ENCODE measurements around the gene BTBD16. TPM values are rescaled to one million over a fixed set of nuclear protein-coding genes. Genes with fewer than 3 reads are reported as not detected.

BTBD16 gene
- total RNA-seq = not detected

GRCh38 chr10:122271076-122271475 lies at the start of gene BTBD16:
Gene BTBD16, plus strand, starts transcription at chr10:122271296. Its CDS starts 3,786 bp downstream, at chr10:122275082.
- Mint-ChIP-seq H3K27me3 (peaks cover 8% of the 10 kb centered on the region), H3K4me1 (peaks cover 1% of the 10 kb centered on the region), H3K36me3 (no peaks in the 10 kb centered on the region), H3K4me3 (no peak within 1 kb of the TSS), H3K9me3 (no peaks in the 10 kb centered on the region), H3K27ac (no peak within 1 kb of the TSS)
- ATAC-seq (ENCODE audit: low read depth) = no peak
- POLR2A ChIA-PET = no interaction called here
- DNase-seq = no peak

DNA sequence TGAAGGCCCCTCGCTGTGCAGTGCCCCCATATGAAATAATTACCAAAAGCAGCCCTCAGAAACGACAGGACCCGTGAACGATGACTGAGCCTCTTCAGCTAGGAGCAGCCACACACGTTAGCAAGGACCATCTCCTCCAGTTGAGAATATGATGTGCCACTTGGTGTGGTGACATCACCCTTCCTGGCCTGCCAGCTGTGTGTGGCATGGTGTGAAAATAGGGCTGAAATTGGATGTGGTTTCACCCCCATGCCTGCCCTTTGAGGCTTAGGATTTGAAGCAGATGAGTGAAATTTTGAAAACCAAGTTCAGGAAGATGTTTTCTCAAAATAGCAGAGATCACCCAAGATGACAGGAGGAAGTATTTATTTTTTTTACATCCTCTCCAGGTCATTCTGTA lies 49.1 kb upstream of the BTBD16 start:
- H3K27me3 Mint-ChIP-seq = peaks cover 18% of the 10 kb centered on the region

GRCh38 chr10:122222638-122223037 lies 48.5 kb upstream of the BTBD16 start:
- DNase-seq (no peak), ATAC-seq (ENCODE audit: low read depth) (no peak)
- H3K36me3 Mint-ChIP-seq = no peaks in the 10 kb centered on the region
- H3K27me3 Mint-ChIP-seq = peaks cover 16% of the 10 kb centered on the region
- POLR2A ChIA-PET = no interaction called here
- H3K4me1 Mint-ChIP-seq = peaks cover 3% of the 10 kb centered on the region
- no peak overlapping the region for H3K27ac Mint-ChIP-seq
- no peaks in the 10 kb centered on the region for H3K9me3 Mint-ChIP-seq
- no peak overlapping the region for H3K4me3 Mint-ChIP-seq

More for the DNA sequence above, 49.1 kb upstream of the BTBD16 start:
- Mint-ChIP-seq H3K36me3 (no peaks in the 10 kb centered on the region), H3K4me1 (peaks cover 3% of the 10 kb centered on the region), H3K27ac (no peak overlapping the region), H3K4me3 (no peak overlapping the region), H3K9me3 (no peaks in the 10 kb centered on the region)
- no peak for DNase-seq
- POLR2A ChIA-PET = no interaction called here
- ATAC-seq (ENCODE audit: low read depth) = no peak

DNA sequence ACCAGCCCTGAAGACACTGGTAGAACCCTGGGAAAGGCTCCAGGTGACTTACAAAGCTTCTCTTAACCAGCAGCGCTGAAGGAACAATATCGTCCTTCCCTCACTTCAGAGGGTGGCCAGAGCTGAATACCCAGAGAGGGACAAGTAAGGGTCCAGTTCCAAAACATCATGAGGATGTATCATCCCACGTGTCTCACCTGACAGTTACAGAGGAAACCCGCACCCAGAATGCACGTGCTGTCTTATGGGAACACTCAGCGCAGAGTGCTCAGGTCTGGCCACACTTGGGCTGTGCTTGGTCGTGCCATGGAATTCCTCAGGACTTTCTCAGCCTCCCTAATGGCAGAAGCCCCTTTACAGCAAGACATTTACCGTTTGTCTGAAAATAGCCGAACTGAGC lies 46.9 kb upstream of the BTBD16 start:
- Mint-ChIP-seq H3K36me3 (no peaks in the 10 kb centered on the region), H3K27me3 (peaks cover 16% of the 10 kb centered on the region)

GRCh38 chr10:122225330-122225729 lies 45.8 kb upstream of the BTBD16 start:
- Mint-ChIP-seq H3K4me3 (no peak overlapping the region), H3K27ac (no peak overlapping the region), H3K27me3 (peaks cover 16% of the 10 kb centered on the region), H3K36me3 (no peaks in the 10 kb centered on the region), H3K9me3 (no peaks in the 10 kb centered on the region), H3K4me1 (peaks cover 3% of the 10 kb centered on the region)
- DNase-seq (no peak), ATAC-seq (ENCODE audit: low read depth) (no peak)
- POLR2A ChIA-PET = no interaction called here

More for the DNA sequence above, 46.9 kb upstream of the BTBD16 start:
- POLR2A ChIA-PET = no interaction called here
- no peak for ATAC-seq (ENCODE audit: low read depth)
- Mint-ChIP-seq H3K27ac (no peak overlapping the region), H3K4me1 (peaks cover 3% of the 10 kb centered on the region), H3K4me3 (no peak overlapping the region), H3K9me3 (no peaks in the 10 kb centered on the region)
- DNase-seq = no peak

GRCh38 chr10:122227754-122228153 lies 43.3 kb upstream of the BTBD16 start:
- Mint-ChIP-seq H3K27ac (no peak overlapping the region), H3K4me3 (no peak overlapping the region), H3K9me3 (no peaks in the 10 kb centered on the region), H3K4me1 (peaks cover 1% of the 10 kb centered on the region), H3K36me3 (no peaks in the 10 kb centered on the region), H3K27me3 (peaks cover 14% of the 10 kb centered on the region)
- POLR2A ChIA-PET = no interaction called here
- DNase-seq = no peak
- ATAC-seq (ENCODE audit: low read depth) = no peak

GRCh38 chr10:122229666-122230065 lies 41.4 kb upstream of the BTBD16 start:
- DNase-seq (no peak), ATAC-seq (ENCODE audit: low read depth) (no peak)
- Mint-ChIP-seq H3K4me3 (no peak overlapping the region), H3K36me3 (no peaks in the 10 kb centered on the region), H3K9me3 (no peaks in the 10 kb centered on the region), H3K27ac (no peak overlapping the region), H3K27me3 (peaks cover 7% of the 10 kb centered on the region), H3K4me1 (peaks cover 1% of the 10 kb centered on the region)
- POLR2A ChIA-PET = no interaction called here

DNA sequence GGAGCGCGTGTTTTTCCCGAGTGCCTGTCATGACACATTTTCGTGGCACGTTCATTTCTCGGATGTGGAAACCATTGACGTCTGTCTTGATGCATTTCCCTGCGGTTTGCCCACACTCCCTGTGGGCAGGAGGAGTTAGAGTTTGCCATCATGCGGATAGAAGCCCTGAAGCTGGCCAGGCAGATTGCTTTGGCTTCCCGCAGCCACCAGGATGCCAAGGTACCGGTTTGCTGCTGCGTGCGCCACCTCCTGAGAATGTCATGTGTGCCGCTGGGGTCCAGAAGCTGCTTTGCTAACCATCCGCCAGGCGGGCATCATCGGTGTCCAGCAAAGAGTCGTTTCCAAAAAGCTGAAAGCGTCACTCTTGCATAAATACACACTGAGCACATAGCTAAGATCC lies 40.9 kb upstream of the BTBD16 start:
- Mint-ChIP-seq H3K9me3 (no peaks in the 10 kb centered on the region), H3K27me3 (peaks cover 2% of the 10 kb centered on the region), H3K4me3 (no peak overlapping the region), H3K4me1 (peaks cover 1% of the 10 kb centered on the region), H3K27ac (no peak overlapping the region), H3K36me3 (no peaks in the 10 kb centered on the region)
- DNase-seq (no peak), ATAC-seq (ENCODE audit: low read depth) (no peak)
- POLR2A ChIA-PET = no interaction called here

DNA sequence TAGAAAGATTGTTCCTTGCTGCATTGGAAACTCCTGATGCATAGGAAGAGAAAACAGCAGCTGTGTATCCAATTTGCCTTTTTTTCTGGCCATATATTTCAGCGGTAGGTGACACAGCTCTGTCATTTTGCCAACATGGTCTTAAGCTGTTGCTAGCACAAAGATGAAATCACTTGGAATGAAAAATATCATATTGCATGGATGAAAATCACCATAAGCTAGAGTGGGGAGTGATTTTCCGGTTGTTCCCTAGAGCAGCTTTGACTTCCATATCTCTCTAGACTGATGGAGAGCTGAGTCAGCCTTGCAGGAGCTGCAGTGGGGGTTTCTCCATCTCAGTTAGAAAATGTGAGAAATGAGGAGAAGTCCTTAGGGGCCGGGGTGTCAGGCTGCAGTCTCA lies 38.3 kb upstream of the BTBD16 start:
- POLR2A ChIA-PET = no interaction called here
- Mint-ChIP-seq H3K4me1 (no peaks in the 10 kb centered on the region), H3K36me3 (no peaks in the 10 kb centered on the region), H3K9me3 (no peaks in the 10 kb centered on the region), H3K4me3 (no peak overlapping the region), H3K27ac (no peak overlapping the region), H3K27me3 (peaks cover 4% of the 10 kb centered on the region)
- no peak for ATAC-seq (ENCODE audit: low read depth)
- DNase-seq = no peak

DNA sequence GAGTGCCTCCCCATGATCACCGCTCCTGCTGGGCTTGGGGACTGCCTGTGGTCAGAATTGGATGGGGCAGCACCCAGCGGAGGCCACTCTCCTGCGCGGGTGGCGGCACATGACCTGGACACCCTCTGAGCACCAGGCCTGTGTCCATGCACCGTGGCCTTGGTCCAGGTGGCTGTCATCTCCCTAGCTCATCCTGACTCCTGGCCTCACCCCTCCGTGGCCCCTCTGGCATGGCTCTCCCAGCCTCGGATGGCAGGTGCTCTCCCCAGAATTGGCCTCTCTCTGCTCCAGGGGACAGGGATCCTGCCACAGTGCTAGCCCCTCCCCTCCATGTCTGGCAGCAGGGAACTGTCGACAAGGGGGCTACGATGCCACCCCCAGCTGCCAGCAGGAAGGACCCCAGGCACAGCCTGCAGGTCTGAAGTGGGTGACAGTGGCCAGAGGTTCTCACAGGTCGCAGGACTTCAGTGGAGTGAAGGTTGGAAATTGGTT lies 37.2 kb upstream of the BTBD16 start:
- POLR2A ChIA-PET = no interaction called here
- no peak for DNase-seq
- no peaks in the 10 kb centered on the region for H3K36me3 Mint-ChIP-seq
- no peaks in the 10 kb centered on the region for H3K4me1 Mint-ChIP-seq
- peaks cover 4% of the 10 kb centered on the region for H3K27me3 Mint-ChIP-seq
- H3K27ac Mint-ChIP-seq = no peak overlapping the region
- no peaks in the 10 kb centered on the region for H3K9me3 Mint-ChIP-seq
- no peak for ATAC-seq (ENCODE audit: low read depth)
- no peak overlapping the region for H3K4me3 Mint-ChIP-seq

DNA sequence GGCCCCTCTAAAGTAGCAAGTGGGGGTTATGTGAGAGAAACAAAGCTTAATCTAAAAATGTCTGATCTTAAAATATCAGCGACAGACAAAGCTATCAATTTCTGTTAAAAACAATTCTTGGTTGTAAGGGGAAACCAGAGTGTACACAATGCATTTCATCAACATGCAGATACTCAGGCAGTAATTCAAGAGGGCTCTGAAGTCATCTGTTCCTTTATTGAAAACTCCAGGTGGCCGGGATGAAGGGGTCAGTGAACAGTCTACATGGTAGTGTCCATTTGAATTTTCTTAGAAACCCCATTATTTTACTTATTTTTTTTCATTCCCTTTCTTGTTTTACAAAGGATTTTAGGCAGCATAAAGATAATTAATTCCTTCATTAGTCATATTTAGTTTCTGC lies 36.7 kb upstream of the BTBD16 start:
- POLR2A ChIA-PET = no interaction called here
- H3K4me1 Mint-ChIP-seq = no peaks in the 10 kb centered on the region
- H3K4me3 Mint-ChIP-seq = no peak overlapping the region
- H3K27me3 Mint-ChIP-seq = peaks cover 4% of the 10 kb centered on the region
- no peaks in the 10 kb centered on the region for H3K9me3 Mint-ChIP-seq
- no peak for ATAC-seq (ENCODE audit: low read depth)
- H3K27ac Mint-ChIP-seq = no peak overlapping the region
- DNase-seq = no peak
- no peaks in the 10 kb centered on the region for H3K36me3 Mint-ChIP-seq

DNA sequence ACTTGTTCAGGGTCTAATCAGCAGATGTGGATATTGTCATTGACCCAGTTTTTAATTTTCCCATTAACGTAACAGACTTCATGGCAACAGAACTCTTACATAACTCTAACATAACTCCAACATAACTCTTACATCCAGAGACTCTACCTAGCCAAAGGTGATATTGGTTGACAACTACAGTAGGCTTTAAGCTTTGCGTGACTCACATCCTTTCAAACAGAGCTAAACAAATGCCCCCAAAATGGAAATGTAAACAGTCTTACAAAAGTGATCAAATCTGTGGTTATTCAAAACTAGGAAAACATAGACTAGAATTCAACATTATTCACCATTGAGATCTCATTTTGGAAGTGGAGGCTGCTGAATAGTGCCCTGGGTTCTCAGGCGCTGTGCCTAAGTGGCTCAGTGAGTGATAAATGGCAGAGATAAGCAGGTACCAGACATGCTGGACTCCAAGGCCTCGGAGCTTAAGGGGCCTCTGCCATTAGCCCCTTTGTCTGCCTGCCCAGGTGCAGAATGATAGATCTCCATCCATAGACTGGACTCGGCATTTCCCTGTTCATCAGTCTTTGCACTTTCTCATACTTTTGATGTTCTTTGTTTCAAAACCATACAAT lies 34.3 kb upstream of the BTBD16 start:
- ATAC-seq (ENCODE audit: low read depth) (no peak), DNase-seq (no peak)
- Mint-ChIP-seq H3K27ac (no peak overlapping the region), H3K4me1 (no peaks in the 10 kb centered on the region), H3K9me3 (no peaks in the 10 kb centered on the region), H3K27me3 (peaks cover 4% of the 10 kb centered on the region), H3K36me3 (no peaks in the 10 kb centered on the region), H3K4me3 (no peak overlapping the region)
- POLR2A ChIA-PET = no interaction called here

GRCh38 chr10:122237331-122237990 lies 33.6 kb upstream of the BTBD16 start:
- Mint-ChIP-seq H3K4me1 (no peaks in the 10 kb centered on the region), H3K4me3 (no peak overlapping the region)
- POLR2A ChIA-PET = no interaction called here

GRCh38 chr10:122239578-122240257 lies 31.4 kb upstream of the BTBD16 start:
- ATAC-seq (ENCODE audit: low read depth) (no peak), DNase-seq (no peak)
- Mint-ChIP-seq H3K4me1 (no peaks in the 10 kb centered on the region), H3K27ac (no peak overlapping the region), H3K4me3 (no peak overlapping the region), H3K9me3 (no peaks in the 10 kb centered on the region), H3K27me3 (peaks cover 4% of the 10 kb centered on the region), H3K36me3 (no peaks in the 10 kb centered on the region)
- POLR2A ChIA-PET = no interaction called here

More at GRCh38 chr10:122237331-122237990, 33.6 kb upstream of the BTBD16 start:
- ATAC-seq (ENCODE audit: low read depth) = no peak
- DNase-seq = no peak
- Mint-ChIP-seq H3K27ac (no peak overlapping the region), H3K9me3 (no peaks in the 10 kb centered on the region), H3K36me3 (no peaks in the 10 kb centered on the region), H3K27me3 (peaks cover 4% of the 10 kb centered on the region)
